SKM-1 treated with dmso at 0.1 percent for 144 hours (cell line): Measurements from ENCODE around the gene HLA-DOA.
A peak's percentile ranks its signal among the peaks of the same experiment; 100 is the strongest.

Experiments
- DNase-seq: peaks from one replicate; lab custom pipeline; 2025; ENCODE audit not compliant: unreplicated experiment; lab: John Stamatoyannopoulos, UW

HLA-DOA gene

GRCh38 chr6:33008944-33009861, at the start of gene HLA-DOA:
TSS of gene HLA-DOA (minus strand) at chr6:33009591.
- peak; percentile 7 for DNase-seq

GRCh38 chr6:33057222-33058150, 48.1 kb upstream of the HLA-DOA start:
- DNase-seq: peak; percentile 56

- DNase-seq: no peak
These were observed 43.8 kb upstream of the HLA-DOA start for GRCh38 chr6:33053230-33053629.

GRCh38 chr6:33052627-33053026, 43.2 kb upstream of the HLA-DOA start:
- DNase-seq: no peak

GRCh38 chr6:33050014-33050810, 40.8 kb upstream of the HLA-DOA start:
- peak; percentile 78 for DNase-seq

GRCh38 chr6:33049323-33050013, 40.1 kb upstream of the HLA-DOA start:
- no peak for DNase-seq

GRCh38 chr6:33040157-33040556, 30.8 kb upstream of the HLA-DOA start:
- no peak for DNase-seq

- DNase-seq: no peak
These were observed 27.1 kb upstream of the HLA-DOA start for GRCh38 chr6:33036535-33036934.

GRCh38 chr6:33034554-33034953, 25.2 kb upstream of the HLA-DOA start:
- no peak for DNase-seq

GRCh38 chr6:33030245-33030644, 20.9 kb upstream of the HLA-DOA start:
- DNase-seq: no peak

GRCh38 chr6:33029328-33030184, 20.2 kb upstream of the HLA-DOA start:
- peak; percentile 49 for DNase-seq

- DNase-seq: no peak
These were observed 18.9 kb upstream of the HLA-DOA start for GRCh38 chr6:33028220-33028849.

GRCh38 chr6:33024521-33024920, 15.1 kb upstream of the HLA-DOA start:
- no peak for DNase-seq

GRCh38 chr6:33023536-33023935, 14.1 kb upstream of the HLA-DOA start:
- no peak for DNase-seq

- no peak for DNase-seq
These were observed 12.5 kb upstream of the HLA-DOA start for GRCh38 chr6:33021917-33022316.

- DNase-seq: no peak
These were observed 10.0 kb upstream of the HLA-DOA start for GRCh38 chr6:33019372-33019771.

GRCh38 chr6:33018904-33019303, 9.5 kb upstream of the HLA-DOA start:
- peak; percentile 79 for DNase-seq

GRCh38 chr6:33018418-33018817, 9.0 kb upstream of the HLA-DOA start:
- DNase-seq: no peak
